HepG2 (cell line): ENCODE results near the gene C19orf18. TPM values are rescaled to one million over a fixed set of nuclear protein-coding genes. Genes with fewer than 3 reads are reported as not detected.

ENCODE experiments used
- ATAC-seq: fragments of 200-7000 bp; cut with Tn5 transposase; 3 replicates; pipeline ENCODE4 v1.9.1; 2020; ENCODE audit warnings: mild to moderate bottlenecking, moderate library complexity
- BruUV-seq: library from RNA; stranded (reverse); fragments of 400-500 nt; replicated peaks from 2 replicates; lab custom pipeline; 2021; lab: Mats Ljungman, UMichigan
- CTCF ChIA-PET: fragments of 300-600 bp; formaldehyde crosslinking; extraction: SDS; loops from one replicate; lab custom pipeline; 2021; ENCODE audit warnings: low total read pairs, inconsistent platforms, low intra/inter-chr PET ratio; lab: Yijun Ruan, JAX
- POLR2A ChIA-PET: fragments of 350-600 bp; sonication (Branson Sonifier 250); formaldehyde crosslinking; loops from one replicate; lab custom pipeline; 2020; ENCODE audit warnings: antibody characterized with exemption, inconsistent platforms; lab: Yijun Ruan, JAX
- DNase-seq: peaks from one replicate; pipeline ENCODE4 v3.0.0-alpha.2; 2015; ENCODE audit warnings: low spot score
- FAIRE-seq: peaks from 3 replicates; lab custom pipeline; 2011; peaks lifted over from hg19 to GRCh38; lab: Jason Lieb, UNC
- H2AFZ ChIP-seq: one replicate; pipeline ENCODE4 v1.6.1; 2011; ENCODE audit warnings: low read length, inconsistent platforms
- H3K27ac ChIP-seq: fragments of 300-600 bp; 3 replicates; pipeline ENCODE4 v1.8.0; 2011; ENCODE audit warnings: mixed run types, mild to moderate bottlenecking, mixed read lengths, low read length, inconsistent platforms; ENCODE audit not compliant: insufficient read depth; ENCODE audit errors: extremely low read length
- H3K27me3 ChIP-seq, 2 experiments: fragments of 200-600 bp in 1 of 2; 2 replicates in 1 of 2; 3 replicates in 1 of 2; pipeline versions ENCODE4 v1.6.0 to v1.8.0; 2011; ENCODE audit warnings: low read length in 2 of 2, mild to moderate bottlenecking in 2 of 2, moderate library complexity in 2 of 2, inconsistent platforms in 1 of 2; ENCODE audit not compliant: insufficient read depth in 2 of 2, control insufficient read depth in 1 of 2
- H3K36me3 ChIP-seq, 2 experiments: fragments of 200-600 bp in 1 of 2; replicated peaks in 1 of 2; 2 replicates in 1 of 2; 3 replicates in 1 of 2; pipeline versions ENCODE4 v1.5.1 to v1.8.0; 2011; ENCODE audit warnings: low read length in 2 of 2, inconsistent platforms in 1 of 2; ENCODE audit not compliant: insufficient read depth in 2 of 2, control insufficient read depth in 1 of 2
- H3K4me1 ChIP-seq: 2 replicates; pipeline ENCODE4 v1.5.1; 2012; ENCODE audit warnings: low read length, inconsistent platforms; ENCODE audit not compliant: insufficient read depth
- H3K4me2 ChIP-seq: 2 replicates; pipeline ENCODE4 v1.6.0; 2011; ENCODE audit warnings: low read depth, low read length, inconsistent platforms
- H3K4me3 ChIP-seq, 3 experiments: fragments of 200-600 bp in 1 of 3; sonication (generic), shearing (Covaris generic) in 1 of 3; replicated peaks in 1 of 3; 2 replicates each; pipeline ENCODE4 v1.5.1; 2011 to 2016; ENCODE audit warnings: low read length in 3 of 3, inconsistent platforms in 2 of 3, low read depth in 2 of 3, mild to moderate bottlenecking in 2 of 3, control low read depth in 1 of 3, mixed read lengths in 1 of 3; ENCODE audit not compliant: insufficient read depth in 1 of 3
- H3K79me2 ChIP-seq: one replicate; pipeline ENCODE4 v1.6.1; 2011; ENCODE audit warnings: low read length, inconsistent platforms; ENCODE audit not compliant: insufficient read depth
- H3K9ac ChIP-seq: 2 replicates; pipeline ENCODE4 v1.6.0; 2011; ENCODE audit warnings: mild to moderate bottlenecking, low read depth, low read length, inconsistent platforms; ENCODE audit not compliant: insufficient read depth
- H3K9me3 ChIP-seq: 2 replicates; pipeline ENCODE4 v1.5.1; 2012; ENCODE audit warnings: mild to moderate bottlenecking, low read length
- H4K20me1 ChIP-seq: 2 replicates; pipeline ENCODE4 v1.6.0; 2011; ENCODE audit warnings: inconsistent platforms, mild to moderate bottlenecking, low read length, moderate library complexity; ENCODE audit not compliant: insufficient read depth
- E2F5 ChIP-seq: sonication (generic); formaldehyde crosslinking; conservative IDR thresholded peaks from 2 replicates; pipeline ENCODE4 v1.4.0; 2020; ENCODE audit warnings: missing genetic modification reagents
- FOXM1 ChIP-seq: sonication (generic); formaldehyde crosslinking; IDR thresholded peaks from 2 replicates; pipeline ENCODE4 v1.5.0; 2020; ENCODE audit warnings: missing genetic modification reagents
- FOXP1 ChIP-seq, 2 experiments: fragments of 450-650 bp in 1 of 2; IDR thresholded peaks; 2 replicates each; pipeline ENCODE4 v1.6.1; 2017 to 2018; ENCODE audit warnings: antibody characterized with exemption in 1 of 2
- GLI4 ChIP-seq: sonication (generic); formaldehyde crosslinking; IDR thresholded peaks from 2 replicates; pipeline ENCODE4 v1.5.1; 2020; ENCODE audit warnings: missing genetic modification reagents, mild to moderate bottlenecking, moderate library complexity, borderline replicate concordance
- HHEX ChIP-seq: IDR thresholded peaks from 2 replicates; pipeline ENCODE4 v1.6.1; 2016; ENCODE audit warnings: control low read depth
- LCORL ChIP-seq, 2 experiments: fragments of 450-650 bp in 1 of 2; sonication (generic) in 1 of 2; formaldehyde crosslinking in 1 of 2; IDR thresholded peaks; 2 replicates each; pipeline versions ENCODE4 v1.5.0 to v1.6.1; 2017 to 2020; ENCODE audit warnings: antibody characterized with exemption in 1 of 2, missing genetic modification reagents in 1 of 2
- MED1 ChIP-seq: sonication (generic); formaldehyde crosslinking; IDR thresholded peaks from 2 replicates; pipeline ENCODE4 v1.4.0; 2020; ENCODE audit warnings: missing genetic modification reagents
- NR3C1 ChIP-seq: sonication (generic); formaldehyde crosslinking; IDR thresholded peaks from 2 replicates; pipeline ENCODE4 v1.4.0; 2020; ENCODE audit warnings: missing genetic modification reagents
- PBX3 ChIP-seq: sonication (generic); formaldehyde crosslinking; IDR thresholded peaks from 2 replicates; pipeline ENCODE4 v1.8.1; 2023; ENCODE audit warnings: missing genetic modification reagents, inconsistent platforms, borderline replicate concordance
- SAP130 ChIP-seq: IDR thresholded peaks from 2 replicates; pipeline ENCODE4 v1.6.1; 2016; ENCODE audit warnings: low read depth
- ZNF143 ChIP-seq: sonication (generic); formaldehyde crosslinking; IDR thresholded peaks from 2 replicates; pipeline ENCODE4 v1.4.0; 2020; ENCODE audit warnings: missing genetic modification reagents
- WGBS: methylation state at CpG from one replicate; pipeline ENCODE4 v1.1.6; 2017; ENCODE audit warnings: low lambda C conversion rate; 5-methylcytosine and 5-hydroxymethylcytosine counted together
- in situ Hi-C: cut with HindIII; loops from 2 replicates; pipeline ENCODE4 v1.10.0; 2017; ENCODE audit warnings: low pct_unique_long_range_greater_than_20kb; ENCODE audit not compliant: extremely low pct_ligation_motif_present
- intact Hi-C: fragments of 100-400 bp; cut with micrococcal nuclease; formaldehyde crosslinking; loops from one replicate; pipeline ENCODE4 v1.10.0; 2022; ENCODE audit not compliant: unreplicated experiment
- polyA plus RNA-seq, 8 experiments: library from polyadenylated mRNA; depleted of rRNA in 3 of 8; stranded (reverse) in 7 of 8; unstranded in 1 of 8; fragments of >200 nt; fragmentation: Illumina TruSeq in 4 of 8; extraction: Trizol in 4 of 8; gene quantifications; 2 replicates each; pipeline versions ENCODE4 v1.2.1 to v1.2.3, GENCODE V29; 2011 to 2016; ENCODE audit warnings: low read depth in 4 of 8, missing spikeins in 1 of 8, mixed read lengths in 1 of 8; ENCODE audit not compliant: insufficient read depth in 1 of 8
- total RNA-seq, 5 experiments: library from RNA; depleted of rRNA; stranded (reverse); fragments of >200 nt; fragmentation: Illumina TruSeq; extraction: Trizol; gene quantifications; 2 replicates each; pipeline ENCODE4 v1.2.3, GENCODE V29; 2016; ENCODE audit warnings: low read depth in 1 of 5

The C19orf18 gene
- total and polyA plus RNA-seq, 2 of the 13 experiments (the other 11 are each of a cell fraction or from before 2014, with no cell fraction given), result 0.38 to 0.55 TPM

GRCh38 chr19:57941593-57941992 is 32.7 kb downstream of the C19orf18 start:
- DNase-seq (no peak), FAIRE-seq (no peak), ATAC-seq (no peak)
- Histone ChIP-seq H3K4me1 (peaks cover 12% of the 10 kb centered on the region), H3K4me3 (no peak overlapping the region), H3K4me2 (no peak overlapping the region), H3K27me3 (no peaks in the 10 kb centered on the region), H3K79me2 (peaks cover 16% of the 10 kb centered on the region), H2AFZ (no peak overlapping the region), H3K9ac (no peak overlapping the region), H3K9me3 (peaks cover 29% of the 10 kb centered on the region), H4K20me1 (no peaks in the 10 kb centered on the region), H3K27ac (no peak overlapping the region), H3K36me3 (peaks cover 7 to 37% of the 10 kb centered on the region in 2 experiments; a peak in 4 of 5 replicates)
- intact Hi-C loops, result no loop called here
- CTCF ChIA-PET, result no interaction called here
- 96% methylated on average over 3 of the region's 3 CpGs for WGBS
- BruUV-seq, result no TSS peak
- POLR2A ChIA-PET, result no interaction called here
- in situ Hi-C loops, result no loop called here
- TF ChIP-seq GLI4 (no peak), HHEX (no peak), FOXM1 (no peak), MED1 (no peak), SAP130 (CRISPR knock-in tag) (no peak), E2F5 (CRISPR knock-in tag) (no peak), NR3C1 (CRISPR knock-in tag) (no peak), PBX3 (CRISPR knock-in tag) (no peak), ZNF143 (CRISPR knock-in tag) (no peak), LCORL (IDR thresholded peaks at IDR 0.05) (no peak), LCORL (CRISPR knock-in tag; IDR thresholded peaks at IDR 0.05) (no peak), FOXP1 (IDR thresholded peaks at IDR 0.05) (no peak), FOXP1 (CRISPR knock-in tag; IDR thresholded peaks at IDR 0.05) (no peak)
